Measurements from ENCODE around the gene PTPN20.
A peak's percentile ranks its signal among the peaks of the same experiment; 100 is the strongest.
"Not testable (repeated sequence)": the region's sequence is repeated elsewhere in the genome, so short reads cannot be mapped to it uniquely, and the experiment has no call there.

Gene PTPN20, protein sequence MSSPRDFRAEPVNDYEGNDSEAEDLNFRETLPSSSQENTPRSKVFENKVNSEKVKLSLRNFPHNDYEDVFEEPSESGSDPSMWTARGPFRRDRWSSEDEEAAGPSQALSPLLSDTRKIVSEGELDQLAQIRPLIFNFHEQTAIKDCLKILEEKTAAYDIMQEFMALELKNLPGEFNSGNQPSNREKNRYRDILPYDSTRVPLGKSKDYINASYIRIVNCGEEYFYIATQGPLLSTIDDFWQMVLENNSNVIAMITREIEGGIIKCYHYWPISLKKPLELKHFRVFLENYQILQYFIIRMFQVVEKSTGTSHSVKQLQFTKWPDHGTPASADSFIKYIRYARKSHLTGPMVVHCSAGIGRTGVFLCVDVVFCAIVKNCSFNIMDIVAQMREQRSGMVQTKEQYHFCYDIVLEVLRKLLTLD

DNA sequence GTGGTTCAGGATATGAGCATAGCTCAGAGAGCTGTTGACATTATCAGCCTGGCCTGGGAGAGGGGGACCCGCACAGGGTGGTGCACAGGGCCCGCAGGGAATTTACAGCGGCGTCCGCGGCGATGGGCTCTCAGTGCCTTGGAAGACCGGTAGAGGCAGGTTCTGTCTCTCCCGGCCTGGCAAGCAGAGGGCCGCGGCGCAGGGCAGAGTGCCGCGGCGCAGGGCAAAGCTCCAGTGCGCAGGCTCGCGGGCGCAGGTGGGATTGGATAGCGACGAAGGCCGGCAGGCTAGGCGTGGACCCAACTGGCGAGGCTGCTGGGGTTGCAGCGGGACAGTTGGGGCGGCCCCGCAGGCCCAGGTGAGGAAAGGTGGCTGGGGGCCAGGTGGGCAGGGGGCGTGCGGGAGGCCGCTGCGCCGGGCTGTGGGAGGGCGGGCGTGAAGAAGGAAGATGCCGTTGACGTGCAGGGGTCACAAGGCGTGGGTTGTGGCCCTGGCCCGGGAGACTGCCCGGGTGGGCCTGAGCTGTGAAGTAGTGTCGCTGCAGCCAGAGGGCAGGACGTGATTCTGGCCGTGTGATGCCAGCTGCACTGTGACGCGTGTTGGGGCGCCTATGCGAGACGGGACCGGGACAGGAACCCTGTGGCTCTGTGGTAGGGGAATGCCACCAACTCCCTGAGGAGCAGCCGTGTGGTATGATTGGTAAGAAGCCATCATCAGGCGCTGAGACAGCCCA is at the start of gene PTPN20:
PTPN20 (plus strand) TSS at position 285 of the 733 bp plus-strand sequence. CDS start 21,072 bp downstream, outside the sequence.
- DNase-seq = peak in 1 of 2 experiments; percentile 16

DNA sequence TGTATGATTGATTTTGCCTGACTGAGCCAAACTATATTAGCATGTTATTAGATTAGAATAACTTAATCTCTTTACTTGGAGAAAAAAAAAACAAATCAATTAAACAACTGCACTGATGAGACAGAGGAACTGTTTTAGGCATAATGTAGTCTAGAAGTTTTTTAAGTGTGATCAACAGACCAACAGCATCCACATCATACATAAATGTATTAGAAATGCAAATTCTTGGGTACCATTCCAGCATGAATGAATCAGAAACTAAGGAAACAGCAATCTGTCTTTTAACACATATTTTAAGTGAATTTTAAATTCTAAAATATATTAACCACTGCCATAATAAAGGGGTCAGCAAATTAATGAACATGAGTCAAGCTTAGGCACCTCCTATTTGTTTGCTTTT is 41.5 kb upstream of the PTPN20 start:
- DNase-seq = not testable (repeated sequence)

GRCh38 chr10:46871583-46871982 is 39.6 kb upstream of the PTPN20 start:
- not testable (repeated sequence) for DNase-seq

DNA sequence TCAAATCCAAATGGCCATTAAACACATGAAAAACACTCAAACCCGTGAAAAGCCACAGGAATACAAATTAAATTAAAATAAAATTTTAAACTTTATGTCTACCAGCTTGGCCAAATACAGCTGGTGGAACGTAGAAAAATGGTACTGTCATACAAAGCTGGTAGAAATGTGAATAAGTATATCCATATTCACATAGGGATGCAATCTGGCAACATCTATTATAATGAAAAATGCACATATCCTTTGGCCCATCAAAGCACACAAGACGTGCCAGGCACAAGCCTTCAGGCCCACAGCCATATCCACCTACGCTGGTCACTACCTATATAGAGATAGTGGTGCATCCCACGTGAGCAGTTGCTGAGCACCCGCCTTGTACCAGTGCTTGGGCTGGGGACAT is 35.9 kb upstream of the PTPN20 start:
- not testable (repeated sequence) for DNase-seq

GRCh38 chr10:46876773-46877172 is 34.5 kb upstream of the PTPN20 start:
- DNase-seq = not testable (repeated sequence)

DNA sequence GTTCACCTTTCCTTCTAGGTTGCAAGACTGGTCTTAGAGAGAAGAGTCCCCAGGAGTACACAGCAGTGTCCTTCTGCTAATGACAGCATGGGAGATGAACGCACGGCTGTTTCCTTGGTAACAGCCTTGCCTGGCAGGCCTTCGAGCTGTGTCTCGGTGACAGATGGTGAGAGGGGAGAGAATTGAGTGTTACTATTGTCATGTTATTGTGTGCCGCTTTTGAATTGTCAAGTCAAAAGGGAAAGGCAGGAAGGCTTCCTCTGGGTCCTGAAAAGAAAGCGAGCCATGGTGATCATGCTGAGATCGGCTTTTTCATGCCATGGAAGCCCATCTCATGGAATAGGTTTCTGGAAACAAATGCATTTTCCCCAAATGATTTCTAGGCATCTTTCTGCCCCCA is 32.5 kb upstream of the PTPN20 start:
- DNase-seq = peak; percentile 27 to 76

- DNase-seq = peak; percentile 16 to 46
Measured at GRCh38 chr10:46890813-46891611, 20.2 kb upstream of the PTPN20 start.

- DNase-seq = not testable (repeated sequence)
Measured at GRCh38 chr10:46896762-46897692, 14.2 kb upstream of the PTPN20 start.

- DNase-seq = not testable (repeated sequence)
Measured at GRCh38 chr10:46901247-46901646, 10.0 kb upstream of the PTPN20 start.

DNA sequence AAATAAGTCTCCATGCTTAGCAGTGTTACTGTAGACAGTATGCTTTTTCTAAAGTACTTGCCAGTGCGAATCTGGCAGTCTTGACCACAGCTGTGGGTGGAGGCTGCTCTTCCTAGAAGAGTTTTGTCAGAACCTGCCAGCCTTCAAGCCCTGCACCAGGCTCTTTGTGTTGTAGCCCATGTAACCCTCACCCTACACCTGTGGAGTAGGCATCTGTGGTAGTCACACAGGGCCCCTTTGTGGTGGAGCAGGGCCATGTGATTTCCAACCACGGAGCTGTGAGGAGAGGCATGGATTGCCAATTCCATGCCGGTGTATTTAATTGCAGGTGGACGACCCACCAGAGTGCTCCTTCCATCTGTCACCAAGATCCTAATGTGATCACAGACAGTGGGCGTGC is 7.4 kb upstream of the PTPN20 start:
- not testable (repeated sequence) for DNase-seq

GRCh38 chr10:46906359-46906758 is 4.9 kb upstream of the PTPN20 start:
- not testable (repeated sequence) for DNase-seq

DNA sequence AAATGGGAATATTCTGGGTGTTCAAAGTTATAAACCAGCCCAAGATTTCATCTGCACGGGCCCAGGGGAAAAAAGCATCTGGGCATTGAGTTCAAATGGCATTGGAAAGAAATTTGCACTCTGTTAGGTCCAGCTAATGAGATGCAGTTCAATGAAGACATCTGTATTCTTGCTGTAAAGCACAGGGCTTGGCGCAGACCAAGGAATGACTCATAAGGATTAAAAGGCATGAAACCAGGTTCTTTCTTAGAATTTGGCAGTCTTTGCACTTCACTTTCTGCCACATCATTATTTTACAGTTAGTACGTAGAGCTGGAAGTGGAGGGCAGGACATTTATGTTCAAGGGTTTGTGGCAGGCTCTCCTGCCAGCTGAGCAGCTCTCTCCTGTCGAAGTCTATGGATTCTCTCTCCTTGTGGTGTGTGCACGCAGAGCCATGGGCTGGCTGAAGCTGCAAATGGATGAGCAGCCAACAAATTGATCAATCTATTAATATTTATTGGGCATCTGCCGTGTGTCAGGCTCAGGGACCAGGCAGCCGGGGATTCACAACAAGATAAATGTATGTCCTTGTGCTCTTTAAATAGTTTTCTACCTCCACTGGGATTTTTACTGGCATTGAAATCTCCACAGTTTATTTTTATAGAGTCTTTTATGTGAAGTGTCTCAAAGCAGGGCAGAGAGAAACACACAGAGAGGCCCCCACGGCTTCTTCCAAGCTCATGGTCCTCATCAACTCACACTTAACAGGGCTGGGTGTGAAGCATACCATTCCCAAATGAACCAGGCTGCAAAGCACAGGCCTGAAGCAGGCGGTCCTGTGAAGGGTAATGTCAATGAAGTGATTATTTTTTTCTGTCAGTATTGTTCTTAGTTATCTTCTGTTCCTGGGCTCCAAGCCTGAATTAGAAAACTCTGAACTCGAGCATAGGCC is 3.8 kb upstream of the PTPN20 start:
- not testable (repeated sequence) for DNase-seq

- not testable (repeated sequence) for DNase-seq
Measured at GRCh38 chr10:46922498-46922897, 11.3 kb downstream of the PTPN20 start.

DNA sequence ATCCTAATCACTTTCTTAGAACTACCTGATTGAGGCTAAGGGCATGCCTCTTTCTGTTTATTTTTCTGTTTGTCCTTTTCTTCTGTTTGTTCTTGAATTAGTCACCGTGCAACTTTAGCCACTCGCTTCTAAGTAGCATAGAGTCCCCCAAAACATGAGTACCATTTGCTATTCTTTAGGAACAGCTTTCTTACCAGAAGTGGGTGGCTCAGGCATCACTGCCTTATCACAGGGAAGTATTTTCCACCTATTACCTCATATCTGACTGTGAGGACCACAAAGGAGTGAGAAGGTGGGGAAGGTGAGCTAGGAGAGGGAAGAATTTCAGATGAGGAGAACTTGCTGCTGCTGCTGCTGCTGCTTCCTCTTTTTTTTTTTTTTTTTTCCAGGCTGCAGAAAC is 13.9 kb downstream of the PTPN20 start:
- DNase-seq = not testable (repeated sequence)

DNA sequence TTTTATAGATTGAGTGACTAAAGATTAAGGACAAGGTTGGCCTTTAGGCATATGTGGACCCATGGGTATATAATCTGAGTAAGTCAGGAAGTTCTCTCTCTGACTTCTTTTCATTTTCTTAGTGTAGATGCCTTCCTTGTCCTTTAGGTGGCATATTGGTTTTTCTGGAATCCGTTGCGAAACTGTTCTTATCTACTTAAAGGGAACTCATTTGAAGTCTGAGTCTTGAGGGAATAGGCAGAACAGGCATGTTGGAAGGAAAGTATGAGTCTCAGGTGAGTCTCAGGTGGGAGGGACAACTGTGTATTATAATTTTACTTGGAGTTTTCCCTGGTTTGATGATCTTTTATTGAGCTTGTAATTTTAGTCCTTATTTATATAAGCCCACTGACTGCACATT is 14.6 kb downstream of the PTPN20 start:
- DNase-seq = not testable (repeated sequence)

DNA sequence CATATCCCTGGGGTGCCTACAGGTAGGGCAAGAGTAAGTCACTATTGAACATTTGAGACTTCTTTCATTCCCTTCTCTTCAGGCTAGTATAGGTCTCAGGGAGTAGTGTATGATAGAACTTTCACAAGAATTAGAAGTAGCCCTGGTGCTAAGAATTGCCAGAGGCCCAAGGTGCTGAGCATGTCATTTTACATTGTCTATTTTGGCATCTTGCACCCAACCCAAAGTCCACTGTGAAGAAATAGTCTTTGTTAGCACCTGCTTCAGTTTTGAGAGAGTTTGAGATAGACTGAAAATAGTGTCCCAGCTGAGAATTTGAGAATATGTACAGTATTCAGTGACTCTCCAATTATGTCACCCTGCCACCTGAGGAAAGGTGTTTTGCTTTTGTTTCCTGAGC is 17.6 kb downstream of the PTPN20 start:
- DNase-seq = not testable (repeated sequence)

DNA sequence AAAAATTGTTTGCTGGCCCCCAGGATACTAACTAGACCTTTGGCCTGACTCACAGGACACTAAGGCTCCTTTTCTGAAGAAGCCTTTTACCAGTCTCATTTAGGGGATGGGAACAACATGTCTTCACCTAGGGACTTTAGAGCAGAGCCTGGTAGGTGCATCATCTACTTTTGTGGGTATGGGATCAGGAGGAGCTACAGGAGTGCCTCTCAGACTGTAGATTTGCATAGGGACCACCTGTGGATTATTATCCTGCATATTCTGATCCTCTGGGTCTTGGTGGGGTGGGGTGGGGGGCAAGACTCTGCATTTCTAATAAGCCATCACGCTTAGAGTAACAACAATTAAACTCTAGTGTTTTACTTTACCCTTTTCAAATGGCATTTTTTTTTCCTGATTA is 21.2 kb downstream of the PTPN20 start:
- not testable (repeated sequence) for DNase-seq

DNA sequence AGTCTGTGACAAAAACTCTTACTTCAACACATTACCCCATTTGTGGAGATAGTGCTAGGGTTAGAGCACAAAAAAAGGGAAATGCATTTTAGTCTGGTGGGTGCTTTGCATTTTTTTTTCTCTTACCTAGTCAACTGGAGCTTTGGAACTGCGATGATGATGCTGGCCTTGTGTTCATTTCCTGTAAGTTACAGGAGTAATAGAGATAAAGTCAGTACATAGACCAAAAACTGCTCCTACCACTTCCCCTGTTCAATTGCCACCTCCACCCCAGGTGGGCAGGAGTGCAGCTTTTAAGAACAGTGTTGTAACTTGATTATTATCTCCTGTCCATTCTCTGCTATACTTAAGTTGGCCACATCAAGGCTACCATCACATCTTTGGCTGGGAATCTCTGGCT is 29.9 kb downstream of the PTPN20 start:
- not testable (repeated sequence) for DNase-seq

GRCh38 chr10:46948687-46949518 is 37.7 kb downstream of the PTPN20 start:
- DNase-seq = not testable (repeated sequence)

DNA sequence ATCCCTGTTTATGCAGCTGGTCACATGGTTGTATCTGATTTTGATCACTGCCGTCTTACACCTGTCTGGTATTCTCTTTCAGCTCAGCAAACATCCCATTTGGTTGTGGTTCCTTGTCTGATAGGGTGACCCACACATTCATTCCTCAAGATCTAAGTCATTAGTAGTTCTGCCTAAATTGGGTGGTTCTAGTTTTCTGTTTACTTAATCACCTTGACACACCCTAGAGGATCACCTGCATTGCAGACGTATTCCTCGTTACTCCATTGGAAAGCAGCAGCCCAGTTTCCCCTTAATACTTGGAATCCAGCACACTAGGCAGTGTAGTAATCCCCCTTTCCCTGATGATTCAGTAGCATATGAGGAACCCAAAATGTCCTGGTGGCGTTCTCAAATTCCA is 41.3 kb downstream of the PTPN20 start:
- DNase-seq = not testable (repeated sequence)
